ENCODE results near the gene CZIB. TPM values are rescaled to one million over a fixed set of nuclear protein-coding genes. Genes with fewer than 3 reads are reported as not detected.

Gene CZIB
- total RNA-seq, 3 donors from 2014 or later (not counting 1 experiment from before 2014, with no cell fraction given), result 39.6 to 49.7 (median 40.5) TPM

- peaks cover 7 to 25% of the 10 kb centered on the region in 2 donors for H3K4me1 Mint-ChIP-seq
- peaks cover 9% of the 10 kb centered on the region for H3K4me1 ChIP-seq (ENCODE audit: control insufficient read depth, insufficient read depth, low read length)
- WGBS (ENCODE audit: insufficient coverage), result 83% methylated on average over 9 of the region's 10 CpGs
- no peak overlapping the region for H3K4me3 ChIP-seq (ENCODE audit: low read length)
- H3K9me3 Mint-ChIP-seq, result no peaks in the 10 kb centered on the region
- H3K4me3 Mint-ChIP-seq, result no peak overlapping the region
- H3K27me3 ChIP-seq (ENCODE audit: control insufficient read depth, insufficient read depth, low read length), result no peaks in the 10 kb centered on the region
- H3K27ac Mint-ChIP-seq, result no peak overlapping the region
- H3K27me3 Mint-ChIP-seq (ENCODE audit: low read depth in 2 of 2), result peaks cover 0 to 11% of the 10 kb centered on the region in 2 donors
- ATAC-seq (no peak), DNase-seq (no peak)
- H3K27ac ChIP-seq (ENCODE audit: low read length), result no peak overlapping the region
- H3K36me3 ChIP-seq (ENCODE audit: control insufficient read depth, insufficient read depth, low read length), result no peaks in the 10 kb centered on the region
- intact Hi-C loops (cut with micrococcal nuclease), result no loop called here
- H3K36me3 Mint-ChIP-seq, result no peaks in the 10 kb centered on the region
- TF ChIP-seq CTCF (IDR thresholded peaks at IDR 0.05), result no peak
- H3K9me3 ChIP-seq (ENCODE audit: control insufficient read depth, insufficient read depth, low read length), result no peaks in the 10 kb centered on the region
Observed at GRCh38 chr1:53174971-53175913, 45.2 kb downstream of the CZIB start.

- ATAC-seq, result peak; percentile 57 to 83 (median 75)
- 31% methylated on average over 6 of the region's 6 CpGs for WGBS (ENCODE audit: insufficient coverage)
- H3K36me3 Mint-ChIP-seq, result no peaks in the 10 kb centered on the region
Observed at GRCh38 chr1:53172426-53173128, 47.9 kb downstream of the CZIB start.

GRCh38 chr1:53166912-53167311 lies 53.5 kb downstream of the CZIB start:
- no peaks in the 10 kb centered on the region for H3K4me1 ChIP-seq (ENCODE audit: control insufficient read depth, insufficient read depth, low read length)
- no peak for TF ChIP-seq CTCF (IDR thresholded peaks at IDR 0.05)
- intact Hi-C loops (cut with micrococcal nuclease), result no loop called here
- no peak overlapping the region for H3K4me3 ChIP-seq (ENCODE audit: low read length)
- Mint-ChIP-seq H3K4me1 (no peaks in the 10 kb centered on the region), H3K27ac (no peak overlapping the region), H3K27me3 (ENCODE audit: low read depth in 2 of 2) (peaks cover 0 to 9% of the 10 kb centered on the region in 2 donors), H3K4me3 (no peak overlapping the region), H3K36me3 (no peaks in the 10 kb centered on the region), H3K9me3 (no peaks in the 10 kb centered on the region)
- H3K27ac ChIP-seq (ENCODE audit: low read length), result no peak overlapping the region
- ATAC-seq, result no peak
- DNase-seq, result no peak
- H3K9me3 ChIP-seq (ENCODE audit: control insufficient read depth, insufficient read depth, low read length), result no peaks in the 10 kb centered on the region
- WGBS (ENCODE audit: insufficient coverage), result 90% methylated on average over 8 of the region's 8 CpGs
- no peaks in the 10 kb centered on the region for H3K36me3 ChIP-seq (ENCODE audit: control insufficient read depth, insufficient read depth, low read length)
- H3K27me3 ChIP-seq (ENCODE audit: control insufficient read depth, insufficient read depth, low read length), result no peaks in the 10 kb centered on the region

More at GRCh38 chr1:53172426-53173128, 47.9 kb downstream of the CZIB start:
- Histone ChIP-seq H3K4me1 (ENCODE audit: control insufficient read depth, insufficient read depth, low read length) (peaks cover 9% of the 10 kb centered on the region), H3K9me3 (ENCODE audit: control insufficient read depth, insufficient read depth, low read length) (no peaks in the 10 kb centered on the region), H3K36me3 (ENCODE audit: control insufficient read depth, insufficient read depth, low read length) (no peaks in the 10 kb centered on the region), H3K27me3 (ENCODE audit: control insufficient read depth, insufficient read depth, low read length) (no peaks in the 10 kb centered on the region), H3K4me3 (ENCODE audit: low read length) (no peak overlapping the region), H3K27ac (ENCODE audit: low read length) (no peak overlapping the region)
- TF ChIP-seq CTCF (IDR thresholded peaks at IDR 0.05), result no peak
- Mint-ChIP-seq H3K27ac (peak overlapping the region in 1 of 2 donors; percentile 86), H3K9me3 (no peaks in the 10 kb centered on the region), H3K4me1 (peaks cover 7 to 19% of the 10 kb centered on the region in 2 donors), H3K27me3 (ENCODE audit: low read depth in 2 of 2) (peaks cover 0 to 11% of the 10 kb centered on the region in 2 donors), H3K4me3 (peak overlapping the region; percentile 5)
- intact Hi-C loops (cut with micrococcal nuclease), result no loop called here
- DNase-seq, result peak in 1 of 2 donors; percentile 27

Data from natural killer cell (primary cell).